Panc1 (cell line): ENCODE results near the gene CHP2.

Source experiments
- CTCF ChIP-seq: fragments of 450-650 bp; IDR thresholded peaks from 2 replicates; pipeline ENCODE4 v1.5.1; 2017; ENCODE audit warnings: mild to moderate bottlenecking
- TF ChIP-seq, protein P1 (sequence below), 2 experiments: IDR thresholded peaks; 2 replicates each; pipeline ENCODE4 v1.6.1; 2011 to 2012; ENCODE audit warnings: low read depth in 2 of 2, control low read depth in 1 of 2, low read length in 1 of 2, mild to moderate bottlenecking in 1 of 2, moderate library complexity in 1 of 2; ENCODE audit not compliant: insufficient read depth in 1 of 2

- TF ChIP-seq, protein P1, sequence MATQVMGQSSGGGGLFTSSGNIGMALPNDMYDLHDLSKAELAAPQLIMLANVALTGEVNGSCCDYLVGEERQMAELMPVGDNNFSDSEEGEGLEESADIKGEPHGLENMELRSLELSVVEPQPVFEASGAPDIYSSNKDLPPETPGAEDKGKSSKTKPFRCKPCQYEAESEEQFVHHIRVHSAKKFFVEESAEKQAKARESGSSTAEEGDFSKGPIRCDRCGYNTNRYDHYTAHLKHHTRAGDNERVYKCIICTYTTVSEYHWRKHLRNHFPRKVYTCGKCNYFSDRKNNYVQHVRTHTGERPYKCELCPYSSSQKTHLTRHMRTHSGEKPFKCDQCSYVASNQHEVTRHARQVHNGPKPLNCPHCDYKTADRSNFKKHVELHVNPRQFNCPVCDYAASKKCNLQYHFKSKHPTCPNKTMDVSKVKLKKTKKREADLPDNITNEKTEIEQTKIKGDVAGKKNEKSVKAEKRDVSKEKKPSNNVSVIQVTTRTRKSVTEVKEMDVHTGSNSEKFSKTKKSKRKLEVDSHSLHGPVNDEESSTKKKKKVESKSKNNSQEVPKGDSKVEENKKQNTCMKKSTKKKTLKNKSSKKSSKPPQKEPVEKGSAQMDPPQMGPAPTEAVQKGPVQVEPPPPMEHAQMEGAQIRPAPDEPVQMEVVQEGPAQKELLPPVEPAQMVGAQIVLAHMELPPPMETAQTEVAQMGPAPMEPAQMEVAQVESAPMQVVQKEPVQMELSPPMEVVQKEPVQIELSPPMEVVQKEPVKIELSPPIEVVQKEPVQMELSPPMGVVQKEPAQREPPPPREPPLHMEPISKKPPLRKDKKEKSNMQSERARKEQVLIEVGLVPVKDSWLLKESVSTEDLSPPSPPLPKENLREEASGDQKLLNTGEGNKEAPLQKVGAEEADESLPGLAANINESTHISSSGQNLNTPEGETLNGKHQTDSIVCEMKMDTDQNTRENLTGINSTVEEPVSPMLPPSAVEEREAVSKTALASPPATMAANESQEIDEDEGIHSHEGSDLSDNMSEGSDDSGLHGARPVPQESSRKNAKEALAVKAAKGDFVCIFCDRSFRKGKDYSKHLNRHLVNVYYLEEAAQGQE (IDR thresholded peaks at IDR 0.05; ENCODE audit: insufficient read depth in 1 of 2, low read depth in 2 of 2, low read length in 1 of 2): no peak
- no peak for TF ChIP-seq CTCF
Observed at GRCh38 chr16:23802776-23803175, 48.0 kb downstream of the CHP2 start.
